HS-27A (cell line): ENCODE results near the gene PPID.
"Not testable (repeated sequence)": the region's sequence is repeated elsewhere in the genome, so short reads cannot be mapped to it uniquely, and the experiment has no call there.

ENCODE experiments used
- DNase-seq: peaks from one replicate; pipeline ENCODE4 v3.0.0-alpha.2; 2012; ENCODE audit warnings: low read depth, missing footprints

The PPID gene

GRCh38 chr4:158729716-158730559, 6.7 kb upstream of the PPID start:
- peak; percentile 43 for DNase-seq

GRCh38 chr4:158728236-158728635, 5.0 kb upstream of the PPID start:
- no peak for DNase-seq

- DNase-seq = no peak
Observed at GRCh38 chr4:158726633-158727032, 3.4 kb upstream of the PPID start.

GRCh38 chr4:158724637-158725036, 1.4 kb upstream of the PPID start:
- DNase-seq = no peak

GRCh38 chr4:158722291-158722916, 792 bp downstream of the PPID start:
- DNase-seq = no peak

- DNase-seq = no peak
Observed at GRCh38 chr4:158721680-158722079, 1.5 kb downstream of the PPID start.

- no peak for DNase-seq
Observed at GRCh38 chr4:158715802-158716201, 7.4 kb downstream of the PPID start.

GRCh38 chr4:158714937-158715336, 8.3 kb downstream of the PPID start:
- DNase-seq = no peak

GRCh38 chr4:158712622-158713021, 10.6 kb downstream of the PPID start:
- DNase-seq = not testable (repeated sequence)

- DNase-seq = no peak
Observed at GRCh38 chr4:158710814-158711213, 12.4 kb downstream of the PPID start.

- no peak for DNase-seq
Observed at GRCh38 chr4:158704274-158704673, 18.9 kb downstream of the PPID start.

GRCh38 chr4:158688813-158689212, 34.4 kb downstream of the PPID start:
- no peak for DNase-seq

- no peak for DNase-seq
Observed at GRCh38 chr4:158682066-158682465, 41.1 kb downstream of the PPID start.

GRCh38 chr4:158681629-158682028, 41.6 kb downstream of the PPID start:
- no peak for DNase-seq

GRCh38 chr4:158678767-158679166, 44.4 kb downstream of the PPID start:
- DNase-seq = no peak

GRCh38 chr4:158676076-158676475, 47.1 kb downstream of the PPID start:
- no peak for DNase-seq

GRCh38 chr4:158673633-158674032, 49.6 kb downstream of the PPID start:
- DNase-seq = no peak

- DNase-seq = peak; percentile 98
Observed at GRCh38 chr4:158671915-158672806, 51.0 kb downstream of the PPID start, which contains the start of gene ETFDH. Gene ETFDH (plus strand): TSS chr4:158672296. CDS start chr4:158672457, 161 bp downstream.

- no peak for DNase-seq
Observed at GRCh38 chr4:158671665-158671914, 51.6 kb downstream of the PPID start, which contains the start of gene C4orf46. Gene C4orf46 (minus strand): TSS chr4:158671887. CDS start chr4:158671801, 86 bp downstream.

GRCh38 chr4:158670975-158671664, 52.1 kb downstream of the PPID start:
- DNase-seq = peak; percentile 75

- no peak for DNase-seq
Observed at GRCh38 chr4:158669310-158669709, 53.9 kb downstream of the PPID start.

GRCh38 chr4:158667651-158668198, 55.5 kb downstream of the PPID start:
- no peak for DNase-seq
